Measurements from ENCODE around the gene DHX16. TPM values are rescaled to one million over a fixed set of nuclear protein-coding genes. Genes with fewer than 3 reads are reported as not detected.

The DHX16 gene
- total and polyA plus RNA-seq, 9 of the 15 experiments (the other 6 are each of a cell fraction or from before 2014, with no cell fraction given) = 14.6 to 66.1 (median 47.5) TPM

DNA sequence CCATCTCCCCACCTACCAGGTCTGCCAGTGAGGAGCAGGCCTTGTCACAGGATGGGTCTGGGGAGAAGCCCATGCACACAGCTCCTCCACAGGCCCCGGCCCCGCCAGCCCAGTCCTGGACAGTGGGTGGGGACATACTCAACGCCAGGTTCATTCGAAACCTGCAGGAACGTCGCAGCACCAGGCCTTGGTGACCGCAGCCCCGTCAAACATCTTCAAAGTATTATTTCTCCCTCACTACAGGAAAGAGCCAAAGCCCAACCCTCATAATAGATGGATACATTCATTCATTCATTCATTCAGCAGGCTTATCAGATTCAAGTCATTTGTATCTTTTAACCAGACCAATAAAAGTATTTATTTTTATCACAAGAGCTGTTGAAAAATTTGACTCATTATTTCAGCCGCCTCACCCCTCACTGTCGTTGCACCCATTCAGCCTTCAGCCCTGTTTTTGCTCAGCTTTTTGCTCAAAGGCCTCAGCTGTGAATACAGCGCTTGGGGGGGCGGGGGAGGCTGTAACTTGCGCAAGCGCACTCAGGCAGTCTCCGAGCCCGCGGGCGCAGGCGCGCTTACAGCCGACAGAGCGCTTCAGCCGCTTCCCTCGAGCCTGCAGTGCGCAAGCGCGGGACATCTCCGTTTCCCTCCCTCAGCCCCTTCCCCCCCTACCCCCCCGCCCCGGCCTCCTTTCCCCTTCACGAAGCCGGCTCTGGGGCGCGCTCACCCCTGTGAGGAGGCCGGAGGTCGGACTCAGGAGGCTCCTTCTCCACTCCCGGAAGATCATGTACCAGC is 26.2 kb downstream of the DHX16 start, which contains the start of gene C6orf136 (continued):
- no peak for TF ChIP-seq HMGN3 (IDR thresholded peaks at IDR 0.05; ENCODE audit: borderline replicate concordance, extremely low read depth, insufficient read length, low read depth, low read length)
- TF ChIP-seq, protein P1, sequence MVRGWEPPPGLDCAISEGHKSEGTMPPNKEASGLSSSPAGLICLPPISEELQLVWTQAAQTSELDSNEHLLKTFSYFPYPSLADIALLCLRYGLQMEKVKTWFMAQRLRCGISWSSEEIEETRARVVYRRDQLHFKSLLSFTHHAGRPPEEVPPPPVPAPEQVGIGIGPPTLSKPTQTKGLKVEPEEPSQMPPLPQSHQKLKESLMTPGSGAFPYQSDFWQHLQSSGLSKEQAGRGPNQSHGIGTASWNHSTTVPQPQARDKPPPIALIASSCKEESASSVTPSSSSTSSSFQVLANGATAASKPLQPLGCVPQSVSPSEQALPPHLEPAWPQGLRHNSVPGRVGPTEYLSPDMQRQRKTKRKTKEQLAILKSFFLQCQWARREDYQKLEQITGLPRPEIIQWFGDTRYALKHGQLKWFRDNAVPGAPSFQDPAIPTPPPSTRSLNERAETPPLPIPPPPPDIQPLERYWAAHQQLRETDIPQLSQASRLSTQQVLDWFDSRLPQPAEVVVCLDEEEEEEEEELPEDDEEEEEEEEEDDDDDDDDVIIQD (CRISPR knock-in tag; IDR thresholded peaks at IDR 0.05) = no peak
- TF ChIP-seq SIN3B (IDR thresholded peaks at IDR 0.05; ENCODE audit: low read depth) = no peak
- no peak for TF ChIP-seq ZNF384 (IDR thresholded peaks at IDR 0.05; ENCODE audit: low read depth, low read length)
- no peak for TF ChIP-seq ZNF408 (CRISPR knock-in tag; IDR thresholded peaks at IDR 0.05; ENCODE audit: low read depth)
- no peak for TF ChIP-seq POLR2A (conservative IDR thresholded peaks at IDR 0.05)
- TF ChIP-seq, protein P2, sequence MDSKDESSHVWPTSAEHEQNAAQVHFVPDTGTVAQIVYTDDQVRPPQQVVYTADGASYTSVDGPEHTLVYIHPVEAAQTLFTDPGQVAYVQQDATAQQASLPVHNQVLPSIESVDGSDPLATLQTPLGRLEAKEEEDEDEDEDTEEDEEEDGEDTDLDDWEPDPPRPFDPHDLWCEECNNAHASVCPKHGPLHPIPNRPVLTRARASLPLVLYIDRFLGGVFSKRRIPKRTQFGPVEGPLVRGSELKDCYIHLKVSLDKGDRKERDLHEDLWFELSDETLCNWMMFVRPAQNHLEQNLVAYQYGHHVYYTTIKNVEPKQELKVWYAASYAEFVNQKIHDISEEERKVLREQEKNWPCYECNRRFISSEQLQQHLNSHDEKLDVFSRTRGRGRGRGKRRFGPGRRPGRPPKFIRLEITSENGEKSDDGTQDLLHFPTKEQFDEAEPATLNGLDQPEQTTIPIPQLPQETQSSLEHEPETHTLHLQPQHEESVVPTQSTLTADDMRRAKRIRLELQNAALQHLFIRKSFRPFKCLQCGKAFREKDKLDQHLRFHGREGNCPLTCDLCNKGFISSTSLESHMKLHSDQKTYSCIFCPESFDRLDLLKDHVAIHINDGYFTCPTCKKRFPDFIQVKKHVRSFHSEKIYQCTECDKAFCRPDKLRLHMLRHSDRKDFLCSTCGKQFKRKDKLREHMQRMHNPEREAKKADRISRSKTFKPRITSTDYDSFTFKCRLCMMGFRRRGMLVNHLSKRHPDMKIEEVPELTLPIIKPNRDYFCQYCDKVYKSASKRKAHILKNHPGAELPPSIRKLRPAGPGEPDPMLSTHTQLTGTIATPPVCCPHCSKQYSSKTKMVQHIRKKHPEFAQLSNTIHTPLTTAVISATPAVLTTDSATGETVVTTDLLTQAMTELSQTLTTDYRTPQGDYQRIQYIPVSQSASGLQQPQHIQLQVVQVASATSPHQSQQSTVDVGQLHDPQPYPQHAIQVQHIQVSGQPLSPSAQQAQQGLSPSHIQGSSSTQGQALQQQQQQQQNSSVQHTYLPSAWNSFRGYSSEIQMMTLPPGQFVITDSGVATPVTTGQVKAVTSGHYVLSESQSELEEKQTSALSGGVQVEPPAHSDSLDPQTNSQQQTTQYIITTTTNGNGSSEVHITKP (IDR thresholded peaks at IDR 0.05; ENCODE audit: partially characterized antibody) = no peak
- TF ChIP-seq ZNF140 (CRISPR knock-in tag; IDR thresholded peaks at IDR 0.05) = no peak
- no peak for TF ChIP-seq STAT5A (IDR thresholded peaks at IDR 0.05; ENCODE audit: borderline replicate concordance, low read length)
- TF ChIP-seq SIN3A (IDR thresholded peaks at IDR 0.05; ENCODE audit: borderline replicate concordance in 2 of 2, control insufficient read depth in 1 of 2, low read depth in 2 of 2, low read length in 2 of 2) = peak in 1 of 2 experiments; percentile 57; a peak in 1 of 4 replicates
- no peak for TF ChIP-seq ETV6 (IDR thresholded peaks at IDR 0.05; ENCODE audit: borderline replicate concordance in 1 of 2, low read depth in 2 of 2, low read length in 1 of 2)
- no peak for TF ChIP-seq ETV6 (CRISPR knock-in tag; IDR thresholded peaks at IDR 0.05; ENCODE audit: borderline replicate concordance)
- TF ChIP-seq SRSF3 (IDR thresholded peaks at IDR 0.05; ENCODE audit: insufficient read depth, low read length) = no peak
- no peak for TF ChIP-seq RB1 (IDR thresholded peaks at IDR 0.05; ENCODE audit: low read depth)
- no peak for TF ChIP-seq MYBL2 (IDR thresholded peaks at IDR 0.05; ENCODE audit: low read depth)
- no peak for TF ChIP-seq MYBL2 (CRISPR knock-in tag; IDR thresholded peaks at IDR 0.05; ENCODE audit: borderline replicate concordance)
- no peak for TF ChIP-seq ZNF77 (CRISPR knock-in tag; IDR thresholded peaks at IDR 0.05)
- TF ChIP-seq, protein P3, sequence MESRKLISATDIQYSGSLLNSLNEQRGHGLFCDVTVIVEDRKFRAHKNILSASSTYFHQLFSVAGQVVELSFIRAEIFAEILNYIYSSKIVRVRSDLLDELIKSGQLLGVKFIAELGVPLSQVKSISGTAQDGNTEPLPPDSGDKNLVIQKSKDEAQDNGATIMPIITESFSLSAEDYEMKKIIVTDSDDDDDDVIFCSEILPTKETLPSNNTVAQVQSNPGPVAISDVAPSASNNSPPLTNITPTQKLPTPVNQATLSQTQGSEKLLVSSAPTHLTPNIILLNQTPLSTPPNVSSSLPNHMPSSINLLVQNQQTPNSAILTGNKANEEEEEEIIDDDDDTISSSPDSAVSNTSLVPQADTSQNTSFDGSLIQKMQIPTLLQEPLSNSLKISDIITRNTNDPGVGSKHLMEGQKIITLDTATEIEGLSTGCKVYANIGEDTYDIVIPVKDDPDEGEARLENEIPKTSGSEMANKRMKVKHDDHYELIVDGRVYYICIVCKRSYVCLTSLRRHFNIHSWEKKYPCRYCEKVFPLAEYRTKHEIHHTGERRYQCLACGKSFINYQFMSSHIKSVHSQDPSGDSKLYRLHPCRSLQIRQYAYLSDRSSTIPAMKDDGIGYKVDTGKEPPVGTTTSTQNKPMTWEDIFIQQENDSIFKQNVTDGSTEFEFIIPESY (CRISPR knock-in tag; IDR thresholded peaks at IDR 0.05) = no peak
- no peak for TF ChIP-seq ARID1B (IDR thresholded peaks at IDR 0.05)
- TF ChIP-seq KAT7 (CRISPR knock-in tag; IDR thresholded peaks at IDR 0.05; ENCODE audit: borderline replicate concordance) = peak; percentile 75; the same call in 1 of the 2 replicates
- no peak for TF ChIP-seq ZNF134 (CRISPR knock-in tag; conservative IDR thresholded peaks at IDR 0.05)
- no peak for TF ChIP-seq DDX20 (tag; IDR thresholded peaks at IDR 0.05; ENCODE audit: low read depth)

All from K562 (cell line).